ENCODE results near the gene ALDH1A1. TPM values are rescaled to one million over a fixed set of nuclear protein-coding genes. Genes with fewer than 3 reads are reported as not detected.

The ALDH1A1 gene
- total RNA-seq, 1 experiment from 2014 or later = 17.7 TPM

DNA sequence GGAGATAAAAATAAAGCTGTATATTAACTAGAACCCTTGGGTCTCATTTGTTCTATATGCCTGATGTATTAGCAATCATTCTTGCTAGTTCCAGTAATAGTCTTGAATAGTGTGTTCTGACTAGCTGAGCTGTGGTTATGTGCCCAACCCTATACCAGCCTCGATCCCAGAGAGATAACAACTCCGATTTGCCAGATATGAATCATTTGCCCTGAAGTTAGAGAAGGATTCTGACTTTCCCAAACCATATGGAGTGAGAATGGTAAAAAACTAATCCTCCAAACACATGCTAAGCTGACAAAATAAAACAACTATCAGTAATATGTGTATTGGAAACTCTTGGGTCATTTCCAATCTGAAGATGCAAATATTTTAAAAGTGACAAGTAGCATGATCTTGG, 64.8 kb downstream of the ALDH1A1 start:
- no peak overlapping the region for H3K27ac Mint-ChIP-seq (ENCODE audit: unreplicated experiment)
- BruUV-seq (replicated peaks) = no TSS peak
- H3K4me3 Mint-ChIP-seq (ENCODE audit: low read depth, unreplicated experiment) = no peak overlapping the region
- no peaks in the 10 kb centered on the region for H3K27me3 Mint-ChIP-seq (ENCODE audit: unreplicated experiment)
- intact Hi-C loops (cut with micrococcal nuclease; ENCODE audit: unreplicated experiment) = no loop called here
- no peaks in the 10 kb centered on the region for H3K9me3 Mint-ChIP-seq (ENCODE audit: low read depth, unreplicated experiment)
- H3K4me1 Mint-ChIP-seq (ENCODE audit: low read depth, unreplicated experiment) = no peaks in the 10 kb centered on the region
- H3K36me3 Mint-ChIP-seq (ENCODE audit: insufficient read depth, unreplicated experiment) = no peaks in the 10 kb centered on the region
- CTCF ChIA-PET = no interaction called here
- TF ChIP-seq, protein P1, sequence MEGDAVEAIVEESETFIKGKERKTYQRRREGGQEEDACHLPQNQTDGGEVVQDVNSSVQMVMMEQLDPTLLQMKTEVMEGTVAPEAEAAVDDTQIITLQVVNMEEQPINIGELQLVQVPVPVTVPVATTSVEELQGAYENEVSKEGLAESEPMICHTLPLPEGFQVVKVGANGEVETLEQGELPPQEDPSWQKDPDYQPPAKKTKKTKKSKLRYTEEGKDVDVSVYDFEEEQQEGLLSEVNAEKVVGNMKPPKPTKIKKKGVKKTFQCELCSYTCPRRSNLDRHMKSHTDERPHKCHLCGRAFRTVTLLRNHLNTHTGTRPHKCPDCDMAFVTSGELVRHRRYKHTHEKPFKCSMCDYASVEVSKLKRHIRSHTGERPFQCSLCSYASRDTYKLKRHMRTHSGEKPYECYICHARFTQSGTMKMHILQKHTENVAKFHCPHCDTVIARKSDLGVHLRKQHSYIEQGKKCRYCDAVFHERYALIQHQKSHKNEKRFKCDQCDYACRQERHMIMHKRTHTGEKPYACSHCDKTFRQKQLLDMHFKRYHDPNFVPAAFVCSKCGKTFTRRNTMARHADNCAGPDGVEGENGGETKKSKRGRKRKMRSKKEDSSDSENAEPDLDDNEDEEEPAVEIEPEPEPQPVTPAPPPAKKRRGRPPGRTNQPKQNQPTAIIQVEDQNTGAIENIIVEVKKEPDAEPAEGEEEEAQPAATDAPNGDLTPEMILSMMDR (IDR thresholded peaks at IDR 0.05; ENCODE audit: unreplicated experiment) = no peak
- no peak for DNase-seq

DNA sequence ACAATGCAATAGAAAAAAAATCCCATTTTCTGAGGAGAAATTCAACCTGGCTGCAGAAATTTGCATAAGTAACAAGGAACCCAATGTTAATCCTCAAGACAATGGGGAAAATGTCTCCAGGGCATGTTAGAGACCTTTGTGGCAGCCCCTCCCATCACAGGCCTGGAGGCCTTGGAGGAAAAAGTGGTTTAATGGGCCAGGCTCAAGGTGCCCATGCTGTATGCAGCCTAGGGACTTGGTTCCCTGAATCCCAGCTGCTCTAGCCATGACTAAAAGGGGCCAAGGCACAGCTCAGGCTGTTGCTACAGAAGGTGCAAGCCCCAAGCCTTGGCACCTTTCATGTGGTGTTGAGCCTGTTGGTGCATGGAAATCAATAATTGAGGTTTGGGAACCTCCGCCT, 66.5 kb downstream of the ALDH1A1 start:
- H3K9me3 Mint-ChIP-seq (ENCODE audit: low read depth, unreplicated experiment) = no peaks in the 10 kb centered on the region
- no TSS peak for BruUV-seq (replicated peaks)
- DNase-seq = no peak
- no peaks in the 10 kb centered on the region for H3K36me3 Mint-ChIP-seq (ENCODE audit: insufficient read depth, unreplicated experiment)
- no peak overlapping the region for H3K4me3 Mint-ChIP-seq (ENCODE audit: low read depth, unreplicated experiment)
- H3K27ac Mint-ChIP-seq (ENCODE audit: unreplicated experiment) = no peak overlapping the region
- H3K4me1 Mint-ChIP-seq (ENCODE audit: low read depth, unreplicated experiment) = no peaks in the 10 kb centered on the region
- CTCF ChIA-PET = no interaction called here
- TF ChIP-seq, protein P1 (IDR thresholded peaks at IDR 0.05; ENCODE audit: unreplicated experiment) = no peak
- intact Hi-C loops (cut with micrococcal nuclease; ENCODE audit: unreplicated experiment) = no loop called here
- H3K27me3 Mint-ChIP-seq (ENCODE audit: unreplicated experiment) = no peaks in the 10 kb centered on the region

DNA sequence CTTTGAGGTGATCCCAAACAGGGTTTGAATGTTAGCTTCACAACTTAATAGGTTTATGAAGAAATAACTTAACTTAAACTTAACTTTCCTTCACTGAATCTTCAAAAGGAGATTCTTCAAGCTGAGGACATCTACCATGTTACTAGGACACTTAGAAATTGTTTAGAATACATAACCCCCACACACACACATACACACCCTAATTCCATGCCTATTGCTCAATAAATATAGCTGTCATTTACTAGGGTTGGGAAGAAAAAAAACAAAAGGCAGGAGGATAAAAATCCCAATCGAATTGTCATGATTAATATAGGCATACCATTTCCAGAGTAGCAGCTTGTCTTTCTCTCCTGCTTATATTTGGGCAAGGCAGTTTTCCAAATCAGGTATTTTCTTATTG, 68.3 kb downstream of the ALDH1A1 start:
- Mint-ChIP-seq H3K4me3 (ENCODE audit: low read depth, unreplicated experiment) (no peak overlapping the region), H3K27me3 (ENCODE audit: unreplicated experiment) (no peaks in the 10 kb centered on the region), H3K4me1 (ENCODE audit: low read depth, unreplicated experiment) (no peaks in the 10 kb centered on the region), H3K27ac (ENCODE audit: unreplicated experiment) (no peak overlapping the region), H3K36me3 (ENCODE audit: insufficient read depth, unreplicated experiment) (no peaks in the 10 kb centered on the region), H3K9me3 (ENCODE audit: low read depth, unreplicated experiment) (no peaks in the 10 kb centered on the region)
- no TSS peak for BruUV-seq (replicated peaks)
- intact Hi-C loops (cut with micrococcal nuclease; ENCODE audit: unreplicated experiment) = no loop called here
- CTCF ChIA-PET = no interaction called here
- no peak for DNase-seq
- TF ChIP-seq, protein P1 (IDR thresholded peaks at IDR 0.05; ENCODE audit: unreplicated experiment) = no peak

DNA sequence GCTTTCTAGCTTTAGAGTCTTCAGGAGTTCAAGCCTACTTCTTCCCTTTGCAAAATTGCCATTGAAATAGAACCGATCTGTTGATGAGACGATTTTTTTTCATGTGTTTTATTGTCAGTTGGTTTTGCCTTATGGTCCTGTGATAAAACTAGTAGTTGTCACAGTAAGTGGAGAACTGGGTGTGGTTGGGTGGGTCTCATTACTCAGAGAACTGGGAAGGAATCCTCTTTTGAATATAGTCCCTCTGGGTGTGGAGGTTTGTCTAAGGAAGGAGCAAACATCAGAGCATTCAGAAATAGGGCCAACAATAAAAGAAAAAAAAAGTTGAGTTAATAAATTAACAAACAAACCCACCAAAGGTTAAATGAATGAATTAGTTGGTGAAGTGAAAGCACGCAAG, 69.0 kb downstream of the ALDH1A1 start:
- TF ChIP-seq, protein P1 (IDR thresholded peaks at IDR 0.05; ENCODE audit: unreplicated experiment) = no peak
- Mint-ChIP-seq H3K36me3 (ENCODE audit: insufficient read depth, unreplicated experiment) (no peaks in the 10 kb centered on the region), H3K27ac (ENCODE audit: unreplicated experiment) (no peak overlapping the region), H3K9me3 (ENCODE audit: low read depth, unreplicated experiment) (no peaks in the 10 kb centered on the region), H3K4me3 (ENCODE audit: low read depth, unreplicated experiment) (no peak overlapping the region), H3K27me3 (ENCODE audit: unreplicated experiment) (no peaks in the 10 kb centered on the region), H3K4me1 (ENCODE audit: low read depth, unreplicated experiment) (no peaks in the 10 kb centered on the region)
- intact Hi-C loops (cut with micrococcal nuclease; ENCODE audit: unreplicated experiment) = no loop called here
- DNase-seq = no peak
- CTCF ChIA-PET = no interaction called here
- no TSS peak for BruUV-seq (replicated peaks)
